ENCODE data around the gene SALL2. TPM values are rescaled to one million over a fixed set of nuclear protein-coding genes. Genes with fewer than 3 reads are reported as not detected.

Gene SALL2
- total RNA-seq = 4.7 and 11.0 TPM in 2 replicates

GRCh38 chr14:21525962-21526671, at the start of gene SALL2:
Gene SALL2, minus strand, starts transcription at chr14:21526346. Its CDS starts 219 bp downstream, at chr14:21526127.

GRCh38 chr14:21510735-21511657, 15.2 kb downstream of the SALL2 start, which contains the start of gene METTL3:
Gene METTL3, minus strand, starts transcription at chr14:21511340. Its CDS starts 117 bp downstream, at chr14:21511223.

GRCh38 chr14:21476925-21477681, 49.0 kb downstream of the SALL2 start, which contains the start of the genes RAB2B and TOX4:
Gene RAB2B, minus strand, starts transcription at chr14:21476959. Its CDS starts 87 bp downstream, at chr14:21476872.
Gene TOX4, plus strand, starts transcription at chr14:21477195. Its CDS starts 84 bp downstream, at chr14:21477279.

Other genes starting within 250 kb of the SALL2 start
- gene RPGRIP1, start 246.3 kb downstream of the SALL2 start, total RNA-seq = not detected in 2 replicates
- gene SUPT16H, start 142.3 kb downstream of the SALL2 start, total RNA-seq = 37.5 and 42.0 TPM in 2 replicates
- gene CHD8, start 70.2 kb downstream of the SALL2 start, total RNA-seq = 37.3 and 40.3 TPM in 2 replicates
- gene RAB2B, start 49.4 kb downstream of the SALL2 start, total RNA-seq = 19.0 and 29.4 TPM in 2 replicates
- gene TOX4, start 49.2 kb downstream of the SALL2 start, total RNA-seq = 45.1 and 54.9 TPM in 2 replicates
- gene METTL3, start 15.0 kb downstream of the SALL2 start, total RNA-seq = 35.6 and 39.7 TPM in 2 replicates
- not detected in 2 replicates for gene OR10G3, start 53.7 kb upstream of the SALL2 start, total RNA-seq
- not detected in 2 replicates for gene OR10G2, start 108.6 kb upstream of the SALL2 start, total RNA-seq
- gene OR4E2, start 127.5 kb upstream of the SALL2 start, total RNA-seq = not detected in 2 replicates
- not detected in 2 replicates for gene OR4E1, start 147.5 kb upstream of the SALL2 start, total RNA-seq